ENCODE measurements around the gene FGD4.

Gene FGD4

DNA sequence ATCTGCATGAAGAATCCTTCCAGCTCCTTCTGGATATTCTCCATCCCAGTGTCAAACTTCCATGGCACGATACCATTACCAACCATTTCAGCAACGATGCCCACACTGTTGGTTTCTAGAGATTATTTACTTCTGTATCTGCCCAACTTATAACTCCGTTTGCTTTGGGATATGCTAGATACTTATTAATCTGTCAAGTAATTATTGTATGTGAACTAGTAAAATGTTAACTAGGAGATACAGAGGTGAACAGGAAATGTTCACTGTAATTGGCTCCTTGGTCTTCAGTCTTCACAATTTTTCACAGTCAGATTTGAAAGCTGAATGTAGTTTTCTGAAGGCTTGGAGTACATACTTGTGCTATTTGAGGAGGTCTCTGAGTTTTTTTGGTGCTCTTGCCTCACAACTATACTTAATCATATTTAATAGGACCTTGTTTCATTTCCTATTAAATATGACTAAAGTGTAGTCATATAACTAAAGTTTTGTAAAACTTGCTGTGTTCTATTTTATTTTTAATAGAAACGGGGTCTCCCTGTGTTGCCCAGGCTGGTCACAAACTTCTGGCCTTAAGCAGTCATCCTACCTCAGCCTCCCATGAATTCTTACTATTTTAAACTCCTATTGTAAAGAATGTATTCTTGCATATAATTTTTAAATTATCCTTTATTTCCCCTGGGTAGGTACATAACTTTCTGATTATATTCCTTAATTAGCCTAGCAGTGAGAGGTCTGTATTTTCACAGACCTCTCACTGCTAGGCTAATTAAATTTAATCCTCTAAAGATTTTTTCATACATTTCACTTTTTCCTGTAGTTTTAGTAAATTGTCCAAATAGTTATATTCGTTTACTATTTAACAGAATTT, 79.7 kb downstream of the FGD4 start:
- TF ChIP-seq CTCF (IDR thresholded peaks at IDR 0.05; ENCODE audit: low read depth, low read length), result no peak
- DNase-seq (ENCODE audit: extremely low read depth, low read depth), result no peak

DNA sequence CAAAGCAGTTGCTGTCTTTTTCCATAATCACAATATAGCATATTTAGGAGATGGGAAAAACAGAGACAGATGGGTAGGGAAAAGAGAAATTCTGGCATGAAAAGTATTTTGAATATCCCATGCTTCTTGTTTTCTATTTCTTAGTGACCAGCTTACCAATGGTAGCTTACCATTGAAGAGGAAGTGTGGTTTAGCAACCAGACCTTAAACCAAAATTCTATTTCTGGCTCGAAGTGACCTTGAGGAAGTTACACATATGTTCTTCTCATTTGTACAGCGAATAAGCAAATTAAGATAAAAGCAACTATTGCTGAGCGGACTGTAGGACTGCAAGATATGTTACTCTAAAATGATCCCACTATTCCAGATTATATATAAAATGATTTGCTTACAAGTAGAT, 82.9 kb downstream of the FGD4 start:
- DNase-seq (ENCODE audit: extremely low read depth, low read depth), result no peak
- no peak for TF ChIP-seq CTCF (IDR thresholded peaks at IDR 0.05; ENCODE audit: low read depth, low read length)

DNA sequence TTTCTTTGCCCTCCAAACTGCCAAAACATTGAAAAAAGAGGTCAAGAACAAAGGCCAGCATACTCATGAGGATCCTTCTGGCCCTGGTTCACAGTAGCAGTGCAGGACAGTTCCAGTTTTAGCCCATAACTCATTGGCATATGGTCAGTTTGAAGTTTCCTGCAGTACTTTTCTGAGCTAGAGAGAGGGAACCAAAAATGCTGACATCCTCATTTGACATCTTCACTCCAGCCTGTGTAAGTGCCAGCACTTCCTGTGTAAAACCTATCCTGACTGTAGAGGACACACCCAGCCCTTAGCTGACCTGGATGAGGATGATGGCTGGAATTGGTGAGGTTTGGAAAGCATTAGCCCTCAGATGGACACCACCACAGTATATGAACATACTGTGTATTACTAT, 84.1 kb downstream of the FGD4 start:
- no peak for DNase-seq (ENCODE audit: extremely low read depth, low read depth)
- no peak for TF ChIP-seq CTCF (IDR thresholded peaks at IDR 0.05; ENCODE audit: low read depth, low read length)

DNA sequence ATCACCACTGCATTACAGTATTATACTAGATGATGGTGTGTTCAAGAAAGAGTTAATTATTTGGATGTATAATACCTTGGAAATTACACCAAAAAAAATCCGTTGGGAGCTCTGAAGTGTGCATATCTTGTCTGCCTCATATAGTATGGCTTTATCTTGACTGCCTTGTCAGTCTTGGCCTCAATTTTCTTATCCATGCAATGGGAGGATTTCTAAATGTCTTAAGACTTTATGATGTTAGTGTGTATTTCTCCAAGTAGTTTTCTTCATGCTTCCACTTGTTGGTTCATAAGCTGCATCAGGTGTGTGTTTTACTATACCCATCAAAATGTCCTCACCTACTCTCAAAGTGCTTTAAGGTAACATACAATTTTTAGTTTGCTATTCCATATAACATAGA, 84.6 kb downstream of the FGD4 start:
- TF ChIP-seq CTCF (IDR thresholded peaks at IDR 0.05; ENCODE audit: low read depth, low read length), result no peak
- no peak for DNase-seq (ENCODE audit: extremely low read depth, low read depth)

DNA sequence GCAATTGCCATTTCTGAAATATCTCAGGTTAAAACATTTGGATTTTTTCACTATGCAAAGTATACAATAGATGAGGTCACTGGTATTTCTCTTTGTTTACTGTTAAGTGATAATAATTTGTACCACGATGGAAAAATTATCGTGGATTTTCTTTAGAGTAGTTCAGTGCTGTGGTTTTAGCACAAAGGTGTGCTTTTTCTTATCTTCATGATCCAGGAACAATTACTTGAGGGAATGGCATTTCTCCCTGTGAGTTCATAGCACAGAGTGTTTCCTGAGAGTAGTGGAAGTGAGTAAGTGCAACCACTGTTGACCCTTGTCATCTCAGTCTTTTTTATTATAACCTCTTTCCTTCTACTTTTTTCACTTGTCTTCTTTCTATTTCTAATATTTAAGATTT, 86.8 kb downstream of the FGD4 start:
- no peak for TF ChIP-seq CTCF (IDR thresholded peaks at IDR 0.05; ENCODE audit: low read depth, low read length)
- DNase-seq (ENCODE audit: extremely low read depth, low read depth), result no peak

DNA sequence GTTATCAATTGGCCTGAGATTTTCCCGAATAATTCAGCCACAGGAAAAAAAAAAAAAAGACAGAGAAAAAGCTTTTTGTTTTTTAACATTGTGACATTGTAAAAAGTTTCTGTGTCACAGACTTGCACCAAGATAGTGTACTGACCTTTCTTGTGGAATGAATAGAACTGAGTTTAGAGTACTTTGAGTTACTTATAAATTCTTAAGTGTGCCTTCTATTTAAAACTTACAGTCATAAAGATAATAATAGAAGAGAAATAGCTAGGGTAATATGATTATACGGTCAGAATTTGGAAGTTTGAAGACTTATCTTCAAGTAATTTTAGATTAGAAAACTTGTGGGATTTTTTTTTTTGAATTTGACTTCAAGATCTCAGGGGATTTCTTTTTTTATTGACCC, 88.8 kb downstream of the FGD4 start:
- TF ChIP-seq CTCF (IDR thresholded peaks at IDR 0.05; ENCODE audit: low read depth, low read length), result no peak

DNA sequence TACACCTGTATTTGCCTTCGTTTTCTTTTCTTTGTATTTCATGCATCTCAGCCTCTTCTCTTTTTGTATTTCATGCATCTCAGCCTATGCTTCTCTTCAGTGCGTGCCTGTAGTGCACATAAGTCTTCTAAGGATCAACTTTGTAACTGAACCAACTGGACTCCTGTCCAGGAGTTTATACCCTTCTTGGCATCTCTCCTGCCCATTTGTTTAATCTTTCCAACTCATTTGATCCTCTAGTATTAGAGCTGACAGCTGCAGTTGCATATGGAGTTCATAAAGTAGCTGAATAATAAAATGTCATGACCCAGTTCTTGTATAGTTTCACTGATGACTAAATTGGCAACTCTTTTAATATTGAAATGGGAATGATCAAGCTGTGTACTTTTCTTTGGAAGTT, 89.7 kb downstream of the FGD4 start:
- peak; percentile 7 for DNase-seq (ENCODE audit: extremely low read depth, low read depth)
- no peak for TF ChIP-seq CTCF (IDR thresholded peaks at IDR 0.05; ENCODE audit: low read depth, low read length)

More for the DNA sequence above, 88.8 kb downstream of the FGD4 start:
- DNase-seq (ENCODE audit: extremely low read depth, low read depth), result no peak
